Measurements from ENCODE around the gene ZNF674.

ZNF674 gene

GRCh38 chrX:46545111-46546005, at the start of gene ZNF674:
Gene ZNF674, minus strand, starts transcription at chrX:46545421. Its CDS starts 3,334 bp downstream, at chrX:46542087.
- peak; percentile 91 for DNase-seq

DNA sequence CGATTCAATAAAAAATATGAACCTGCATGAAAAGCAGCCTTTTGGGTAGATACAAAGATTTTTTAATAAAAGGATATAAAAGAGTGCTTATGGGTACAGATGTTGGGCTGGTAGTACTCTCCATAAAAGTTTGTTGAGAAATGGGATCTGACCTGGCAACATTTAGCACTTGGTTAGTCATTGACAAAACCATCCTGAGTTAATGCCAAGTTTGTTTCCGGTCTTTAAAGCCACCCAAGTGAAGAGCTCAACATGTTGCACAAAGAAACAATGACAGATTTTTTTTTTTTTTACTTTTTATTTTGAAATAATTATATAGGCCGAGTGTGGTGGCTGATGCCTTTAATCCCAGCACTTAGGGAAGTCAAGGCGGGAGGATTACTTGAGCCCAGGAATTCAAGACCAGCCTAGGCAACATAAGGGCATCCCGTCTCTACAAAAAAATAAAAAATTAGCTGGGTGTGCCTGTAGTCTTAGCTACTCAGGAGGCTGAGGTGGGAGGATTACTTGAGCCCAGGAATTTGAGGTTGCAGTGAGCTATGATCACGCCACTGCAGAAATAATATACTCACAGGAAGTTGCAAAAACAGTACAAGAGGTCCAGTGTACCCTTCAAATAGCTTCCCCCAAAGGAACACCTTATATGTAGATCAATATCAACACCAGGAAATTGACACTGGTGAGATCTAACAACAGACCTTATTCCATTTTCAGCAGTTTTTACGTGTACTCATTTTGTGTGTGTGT, 44.9 kb upstream of the ZNF674 start:
- DNase-seq: no peak

DNA sequence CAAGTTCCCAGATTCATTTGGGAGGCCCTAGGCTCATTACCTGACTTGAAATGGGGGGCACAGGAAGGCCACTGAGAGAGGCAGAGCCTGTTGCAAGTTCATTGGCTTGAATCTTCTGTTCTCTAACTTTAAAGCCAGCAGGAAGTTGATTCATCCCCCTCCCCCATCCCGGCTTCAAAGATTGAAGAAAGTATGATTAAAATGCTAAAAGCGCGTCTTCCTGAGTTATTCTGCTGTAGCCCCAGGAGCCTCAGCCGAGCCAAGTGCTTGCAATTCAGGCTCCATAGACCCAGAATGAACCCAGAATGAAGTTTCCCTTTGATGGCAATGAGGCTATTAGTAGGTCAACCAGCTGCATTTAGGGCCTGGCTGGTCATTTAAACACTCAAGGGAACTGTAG, 43.0 kb upstream of the ZNF674 start:
- DNase-seq: no peak

GRCh38 chrX:46587753-46588171, 42.5 kb upstream of the ZNF674 start:
- no peak for DNase-seq

DNA sequence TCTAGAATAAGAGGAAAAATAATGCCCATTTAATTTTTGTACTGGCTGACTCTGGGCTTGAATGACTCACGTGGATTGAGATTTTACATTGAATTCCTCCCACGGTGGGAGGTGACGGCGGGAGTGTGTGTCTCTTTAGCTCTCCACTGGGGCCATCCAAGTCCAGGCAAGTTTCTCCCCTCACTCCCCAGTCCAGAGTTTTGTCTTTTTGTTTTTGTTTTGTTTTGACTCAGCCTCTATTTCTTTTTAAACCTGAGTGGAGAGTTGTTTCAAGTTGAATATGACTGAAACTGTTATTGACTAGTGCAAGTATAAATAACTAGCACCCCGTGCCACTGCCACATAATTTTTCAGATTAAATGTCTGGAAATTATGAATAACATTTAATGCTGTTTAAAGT, 41.9 kb upstream of the ZNF674 start:
- DNase-seq: no peak

- DNase-seq: no peak
Observed at GRCh38 chrX:46584736-46585135, 39.5 kb upstream of the ZNF674 start.

DNA sequence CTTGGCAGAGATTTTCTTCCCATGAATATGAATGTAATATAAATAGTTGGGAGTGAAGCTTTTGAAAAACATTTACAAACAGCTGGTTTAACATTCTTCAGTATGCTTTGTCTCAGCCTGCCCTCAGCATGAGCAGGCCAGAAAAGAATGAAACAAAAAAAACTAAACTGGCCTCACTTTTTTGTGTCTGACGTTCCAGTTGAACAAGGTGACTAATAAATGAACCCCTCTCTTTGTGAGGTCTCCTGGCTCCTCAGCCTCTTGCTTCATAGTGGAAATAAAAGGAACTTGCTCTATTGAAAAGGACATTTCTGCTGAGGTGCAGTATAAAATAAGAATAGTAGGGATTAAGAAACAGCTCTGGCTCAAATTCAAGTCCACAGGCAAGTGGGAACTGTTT, 37.7 kb upstream of the ZNF674 start:
- DNase-seq: no peak

DNA sequence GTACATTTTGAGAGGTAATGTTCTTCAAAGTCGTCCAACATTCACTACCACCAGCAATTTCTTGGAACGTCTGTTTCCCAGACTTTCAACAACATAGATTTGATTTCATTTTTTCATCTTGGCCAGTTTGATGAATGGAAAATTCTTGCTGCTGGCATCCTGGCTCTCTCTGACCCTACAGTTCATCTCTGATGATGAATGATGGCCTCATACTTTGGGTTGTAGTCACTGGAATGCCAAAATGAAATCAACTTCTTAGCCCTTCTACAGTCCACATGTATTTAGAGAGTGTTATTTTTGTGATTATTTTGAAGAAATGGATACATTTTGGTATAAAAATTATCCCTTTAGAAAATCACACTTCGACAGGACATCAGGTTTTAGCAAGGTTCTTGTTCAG, 37.1 kb upstream of the ZNF674 start:
- no peak for DNase-seq

DNA sequence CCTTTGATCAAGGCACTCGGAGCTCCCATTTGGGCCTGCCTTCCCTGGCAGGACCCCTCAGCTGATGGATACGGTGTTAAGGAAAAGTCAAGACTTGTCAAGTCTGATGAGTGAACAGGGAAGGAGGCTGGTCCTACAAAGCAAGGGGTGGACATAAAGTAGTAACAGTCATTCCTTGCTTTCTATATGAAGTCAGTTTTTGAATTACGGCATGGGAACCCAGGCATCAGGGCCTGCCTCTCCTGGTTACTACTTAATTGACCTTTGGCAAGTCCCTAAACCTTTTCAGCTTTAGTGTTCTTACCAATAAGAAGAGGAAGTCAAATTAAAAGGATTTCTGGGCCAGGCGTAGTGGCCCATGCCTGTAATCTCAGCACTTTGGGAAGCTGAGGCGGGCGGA, 35.4 kb upstream of the ZNF674 start:
- DNase-seq: no peak

- DNase-seq: no peak
Observed at GRCh38 chrX:46579250-46579649, 34.0 kb upstream of the ZNF674 start.

GRCh38 chrX:46577221-46578005, 32.2 kb upstream of the ZNF674 start:
- no peak for DNase-seq

GRCh38 chrX:46576458-46576857, 31.2 kb upstream of the ZNF674 start:
- no peak for DNase-seq

DNA sequence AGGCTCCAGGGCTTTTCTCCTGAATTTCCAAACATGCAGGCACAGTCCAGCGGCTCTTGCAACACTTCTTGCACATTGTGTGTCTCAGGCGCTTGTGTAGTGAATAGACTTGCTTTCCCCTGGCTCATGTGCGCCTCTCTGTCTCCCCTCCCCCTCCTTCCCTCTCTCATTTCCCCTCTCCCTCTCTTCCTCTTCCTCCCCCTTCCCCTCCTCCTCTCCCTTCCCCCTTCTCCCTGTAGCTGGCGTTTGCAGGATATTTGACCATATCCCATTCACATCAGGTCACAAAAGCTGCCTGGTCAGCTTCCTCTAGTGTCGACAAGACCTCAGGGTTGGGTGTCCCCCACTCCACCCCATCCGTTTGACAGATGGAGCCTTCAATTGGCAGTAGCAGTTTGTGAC, 30.8 kb upstream of the ZNF674 start:
- no peak for DNase-seq

DNA sequence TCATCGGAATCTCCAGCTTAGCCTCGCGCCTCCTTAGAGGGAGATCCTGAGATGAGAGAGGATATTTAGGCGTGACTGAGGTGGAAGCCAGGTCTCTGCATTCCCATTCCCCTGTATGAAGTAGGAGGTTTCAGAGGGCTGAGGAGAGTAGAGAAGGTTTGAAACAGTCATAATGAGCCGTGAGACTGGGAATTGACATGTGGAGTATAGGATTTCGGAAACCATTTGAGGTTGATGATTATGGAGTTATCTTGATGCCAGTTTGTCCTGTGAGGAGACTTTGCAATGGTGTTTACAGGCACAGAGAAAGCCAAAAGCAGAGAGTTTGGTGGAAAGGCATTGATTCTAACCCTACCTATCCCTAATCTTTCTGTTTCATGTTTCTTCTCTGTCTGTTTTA, 30.4 kb upstream of the ZNF674 start:
- no peak for DNase-seq

GRCh38 chrX:46574774-46575381, 29.7 kb upstream of the ZNF674 start:
- DNase-seq: peak; percentile 15

DNA sequence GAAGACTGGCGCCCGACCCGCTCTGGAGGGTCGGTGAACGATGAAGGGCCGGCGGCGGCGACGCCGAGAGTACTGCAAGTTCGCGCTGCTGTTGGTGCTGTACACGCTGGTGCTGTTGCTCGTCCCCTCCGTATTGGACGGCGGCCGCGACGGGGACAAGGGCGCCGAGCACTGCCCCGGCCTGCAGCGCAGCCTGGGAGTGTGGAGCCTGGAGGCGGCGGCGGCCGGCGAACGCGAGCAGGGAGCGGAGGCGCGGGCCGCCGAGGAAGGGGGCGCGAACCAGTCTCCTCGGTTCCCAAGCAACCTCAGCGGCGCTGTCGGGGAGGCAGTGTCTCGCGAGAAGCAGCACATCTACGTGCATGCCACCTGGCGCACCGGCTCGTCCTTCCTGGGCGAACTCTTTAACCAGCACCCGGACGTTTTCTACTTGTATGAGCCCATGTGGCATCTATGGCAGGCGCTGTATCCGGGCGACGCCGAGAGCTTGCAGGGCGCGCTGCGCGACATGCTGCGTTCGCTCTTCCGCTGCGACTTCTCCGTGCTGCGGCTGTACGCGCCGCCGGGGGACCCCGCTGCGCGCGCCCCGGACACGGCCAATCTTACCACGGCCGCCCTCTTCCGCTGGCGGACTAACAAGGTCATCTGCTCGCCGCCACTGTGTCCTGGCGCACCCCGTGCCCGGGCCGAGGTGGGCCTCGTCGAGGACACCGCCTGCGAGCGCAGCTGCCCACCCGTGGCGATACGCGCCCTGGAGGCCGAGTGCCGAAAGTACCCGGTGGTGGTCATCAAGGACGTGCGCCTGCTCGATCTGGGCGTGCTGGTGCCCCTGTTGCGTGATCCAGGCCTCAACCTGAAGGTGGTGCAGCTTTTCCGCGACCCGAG, 28.9 kb upstream of the ZNF674 start:
- peak; percentile 40 for DNase-seq

GRCh38 chrX:46573331-46573891, 28.2 kb upstream of the ZNF674 start, which contains the start of gene CHST7:
Gene CHST7, plus strand, starts transcription at chrX:46573765. Its CDS starts 167 bp downstream, at chrX:46573932.
- peak; percentile 88 for DNase-seq

- DNase-seq: no peak
Observed at GRCh38 chrX:46572340-46572936, 27.2 kb upstream of the ZNF674 start.

DNA sequence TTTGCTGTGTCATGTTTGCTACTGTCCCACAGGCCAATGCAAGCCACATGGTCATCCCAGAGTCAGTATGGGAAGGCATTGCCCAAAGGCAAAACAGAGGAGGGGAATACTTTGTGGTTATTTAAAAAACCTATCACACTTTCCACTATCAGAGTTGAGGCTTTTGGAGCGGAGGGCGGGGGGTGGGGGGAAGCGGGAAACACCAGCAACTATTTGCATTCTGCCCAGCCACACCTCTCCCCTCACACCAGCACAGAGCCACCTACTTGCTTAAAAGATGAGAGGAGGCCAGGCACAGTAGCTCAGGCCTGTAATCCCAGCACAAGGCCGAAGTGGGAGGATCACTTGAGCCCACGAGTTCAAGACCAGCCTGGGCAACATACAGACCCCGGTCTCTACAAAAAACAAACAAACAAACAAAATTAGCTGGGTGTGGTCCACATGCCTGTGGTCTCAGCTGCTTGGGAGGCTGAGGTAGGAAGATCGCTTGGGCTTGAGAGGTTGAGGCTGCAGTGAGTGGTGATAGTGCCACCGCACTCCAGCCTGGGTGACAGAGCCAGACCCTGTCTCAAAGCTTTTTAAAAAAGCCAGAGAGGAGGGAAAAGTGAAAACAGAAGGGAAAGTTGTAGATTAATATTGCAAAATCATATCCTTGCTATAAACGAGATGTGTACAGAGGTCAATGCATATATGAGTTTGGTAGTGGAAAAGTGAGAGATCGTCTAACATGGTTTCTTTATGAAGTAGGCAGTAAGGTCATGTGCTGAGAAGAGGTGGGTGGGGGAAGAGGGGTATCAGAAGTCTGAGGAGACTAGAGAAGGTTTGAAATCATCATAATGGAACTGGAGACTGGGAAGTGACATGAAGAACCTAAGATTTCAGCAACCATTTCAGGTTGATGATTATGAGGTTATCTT, 26.5 kb upstream of the ZNF674 start:
- DNase-seq: no peak

GRCh38 chrX:46569621-46570020, 24.4 kb upstream of the ZNF674 start:
- DNase-seq: no peak
